Measurements from ENCODE around the gene BDKRB2.

The BDKRB2 gene

DNA sequence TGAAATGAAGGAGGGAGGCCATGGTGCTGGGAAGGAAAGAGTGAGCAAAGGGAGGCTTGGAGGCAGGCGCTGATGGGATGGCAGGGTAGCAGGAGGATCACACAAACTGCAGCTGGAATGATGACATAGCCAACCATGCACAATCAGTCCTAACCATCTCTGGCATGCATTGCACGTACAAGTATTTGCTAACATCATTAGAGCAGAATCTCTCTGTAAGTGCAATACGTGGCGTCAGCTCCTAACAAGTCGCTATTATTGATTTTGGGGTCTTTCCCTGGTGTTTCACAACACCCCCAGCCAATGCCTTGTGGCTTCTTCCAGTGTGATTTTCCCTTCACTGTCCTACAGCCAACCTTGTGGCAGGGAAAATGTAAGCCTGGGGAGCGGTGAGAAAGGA is 69.9 kb downstream of the BDKRB2 start:
- no peak for DNase-seq

DNA sequence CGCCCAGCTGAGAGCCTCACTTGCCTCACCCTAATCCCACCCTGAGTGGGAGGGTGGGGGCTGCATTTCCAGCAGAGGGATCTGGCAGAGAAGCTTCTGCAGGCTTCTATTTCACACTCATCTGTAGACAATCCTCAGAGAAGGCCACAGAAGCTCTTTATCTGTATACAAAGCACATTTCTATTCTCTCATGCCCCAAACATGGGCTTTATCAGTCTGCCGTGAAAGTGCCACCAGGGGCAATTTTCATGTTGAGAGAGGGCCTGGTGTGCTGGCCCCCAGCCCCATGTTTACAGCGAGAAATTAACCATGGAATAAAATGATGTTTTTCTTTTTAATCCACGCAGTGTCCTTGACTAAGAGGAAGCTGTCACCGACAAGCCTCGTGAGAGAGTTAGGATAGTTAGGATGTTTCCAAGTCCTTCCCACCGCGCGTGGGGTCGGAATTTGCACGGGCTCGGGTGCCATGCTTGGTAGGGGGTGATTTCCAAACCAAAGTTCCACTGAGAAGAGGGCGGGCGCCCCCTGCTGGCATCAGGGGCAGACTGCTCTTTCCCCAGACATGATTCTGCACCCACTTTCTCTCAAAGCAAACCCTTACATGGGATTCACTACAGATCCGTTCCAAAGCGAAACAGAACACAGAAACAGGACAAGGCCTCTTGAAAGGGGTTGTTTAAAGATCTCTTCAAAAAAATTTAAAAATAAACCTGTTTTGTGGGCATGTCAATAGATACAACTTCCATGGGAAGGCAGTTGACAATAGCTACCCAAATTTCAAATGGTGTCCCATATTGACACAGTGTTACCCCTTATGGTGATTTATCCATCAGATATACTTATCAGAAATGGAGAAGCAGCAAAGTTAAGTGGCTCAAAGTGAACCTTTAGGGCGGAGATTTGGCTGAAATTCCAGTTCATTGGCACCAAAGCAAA is 70.8 kb downstream of the BDKRB2 start:
- DNase-seq = peak; percentile 75

DNA sequence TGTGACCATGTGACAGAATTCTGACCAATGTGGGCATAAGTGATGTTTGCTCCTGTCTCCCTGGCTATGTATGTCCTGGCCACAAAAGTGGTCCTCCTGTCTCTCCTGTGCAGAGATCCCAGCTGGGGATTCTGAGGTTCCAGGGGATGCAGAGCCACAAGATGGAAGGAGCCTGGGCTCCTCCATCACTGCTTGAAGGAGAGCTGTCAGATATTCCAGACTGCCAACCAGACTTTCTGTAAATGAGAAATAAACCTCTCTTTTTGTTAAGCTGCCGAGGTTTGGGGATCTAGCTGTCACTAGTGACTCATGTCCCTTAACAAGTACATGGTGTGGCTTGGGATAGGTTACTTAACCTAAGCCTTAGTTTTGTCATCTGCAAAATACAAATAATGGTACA is 73.3 kb downstream of the BDKRB2 start:
- no peak for DNase-seq

DNA sequence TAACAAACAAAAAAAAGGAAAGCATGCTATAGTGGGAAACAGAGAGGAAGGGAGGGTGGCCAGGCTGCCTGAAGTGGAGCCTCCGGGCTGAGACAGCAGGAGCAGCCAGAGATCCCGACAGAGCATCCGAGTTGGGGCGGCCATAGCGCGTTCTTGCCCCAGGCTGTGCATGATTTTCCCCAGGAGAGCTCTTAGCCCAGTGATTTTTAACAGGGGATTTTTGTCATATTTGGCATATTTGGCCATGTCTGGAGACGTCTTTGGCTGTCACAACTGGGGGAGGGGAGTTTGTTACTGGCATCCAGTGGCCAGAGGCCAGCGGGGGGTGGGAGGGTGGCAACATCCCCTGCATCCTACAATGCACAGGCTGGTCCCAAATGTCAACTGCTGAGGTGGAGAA is 74.9 kb downstream of the BDKRB2 start:
- no peak for DNase-seq

DNA sequence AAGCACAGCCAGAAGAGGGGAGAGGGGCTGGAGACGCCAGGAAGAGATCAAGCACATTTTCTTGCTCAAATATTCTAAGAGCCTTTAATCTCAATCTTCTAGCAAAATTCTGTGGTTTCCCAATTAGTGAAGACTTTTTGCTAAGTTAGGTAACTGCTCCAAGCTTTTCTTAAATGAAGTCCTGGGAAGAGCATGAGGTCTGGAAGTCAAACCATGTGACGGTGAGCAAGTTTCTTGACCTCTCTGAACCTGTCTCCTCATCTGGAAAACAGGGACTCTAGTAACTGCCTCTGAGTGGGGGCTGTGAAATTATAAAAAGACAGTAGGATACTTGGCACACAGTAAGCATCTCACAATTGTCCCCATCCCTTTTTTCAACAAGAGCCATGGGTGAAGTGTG is 75.5 kb downstream of the BDKRB2 start:
- DNase-seq = no peak

DNA sequence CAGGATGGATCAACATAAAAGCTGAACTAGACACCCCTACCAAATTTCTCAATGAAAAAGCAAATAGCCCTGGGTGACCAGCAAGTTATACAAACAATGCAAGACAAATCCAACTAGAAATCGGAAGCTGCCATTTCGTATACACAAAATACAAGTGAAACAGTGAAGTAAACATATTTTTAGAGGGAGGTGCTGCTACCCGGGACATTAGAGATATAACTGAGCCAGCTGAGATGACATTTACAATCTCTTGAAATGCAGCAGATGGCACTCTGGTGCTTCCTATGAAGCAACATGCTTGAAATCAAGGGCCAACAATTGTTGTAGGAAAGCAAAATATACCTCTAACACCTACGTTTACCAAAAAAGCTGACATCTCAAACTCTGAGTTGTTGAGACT is 76.8 kb downstream of the BDKRB2 start:
- DNase-seq = peak; percentile 5

DNA sequence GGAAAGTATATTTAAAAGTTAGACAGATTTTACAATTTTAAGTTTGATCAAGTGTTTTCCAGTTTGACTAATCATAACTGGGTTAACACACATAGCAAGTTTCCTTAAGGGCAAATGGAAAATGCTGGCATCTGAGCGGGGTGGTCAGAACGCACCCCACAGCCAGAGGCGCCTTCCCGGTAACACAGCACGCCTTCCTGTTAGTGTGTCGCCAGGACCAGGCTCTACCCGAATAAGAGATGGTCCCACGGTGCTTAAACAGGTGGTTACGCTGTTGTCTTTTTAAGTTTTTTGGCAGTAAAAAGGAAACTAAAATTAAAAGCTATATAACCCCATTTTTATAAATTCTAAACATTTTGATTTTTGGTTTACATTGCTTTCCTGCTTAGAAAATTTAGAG is 79.4 kb downstream of the BDKRB2 start:
- no peak for DNase-seq

DNA sequence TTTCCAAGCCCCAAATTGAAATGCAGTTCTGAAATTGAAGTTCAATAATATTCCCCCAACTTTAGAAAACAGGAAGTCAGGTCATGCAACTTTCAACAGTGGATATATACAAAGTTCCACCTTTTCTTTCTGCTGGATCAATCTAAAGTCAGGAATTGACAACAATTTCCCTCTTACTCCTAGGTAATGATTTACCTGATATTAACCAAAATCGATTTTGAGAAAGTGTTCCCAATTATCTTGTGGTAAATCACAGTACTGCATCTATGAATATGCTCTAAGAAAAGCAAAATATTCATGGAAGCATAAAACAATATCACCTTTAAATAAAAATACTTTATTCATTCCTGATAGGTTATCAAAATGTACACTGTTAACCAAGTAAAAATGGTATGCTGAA is 79.8 kb downstream of the BDKRB2 start:
- DNase-seq = no peak

DNA sequence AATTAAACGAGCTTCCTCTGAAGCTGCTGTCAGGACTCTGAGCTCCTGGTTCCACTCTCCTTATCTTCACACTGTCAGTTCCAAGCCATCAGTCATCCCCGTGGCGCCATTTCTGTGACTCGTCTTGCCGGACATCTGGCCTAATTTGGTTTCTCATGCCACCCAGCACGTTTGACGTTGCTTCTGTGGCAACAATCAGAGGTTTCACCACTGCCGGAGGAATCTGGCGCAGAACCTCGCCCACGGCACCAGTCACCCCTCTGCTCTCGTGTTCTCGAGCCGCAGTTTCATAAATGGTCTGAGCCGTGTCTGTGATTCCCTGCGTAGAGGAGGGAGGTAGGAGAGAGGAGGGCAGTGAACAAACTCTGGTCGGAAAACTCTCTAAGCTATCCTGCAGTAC is 81.0 kb downstream of the BDKRB2 start:
- no peak for DNase-seq

DNA sequence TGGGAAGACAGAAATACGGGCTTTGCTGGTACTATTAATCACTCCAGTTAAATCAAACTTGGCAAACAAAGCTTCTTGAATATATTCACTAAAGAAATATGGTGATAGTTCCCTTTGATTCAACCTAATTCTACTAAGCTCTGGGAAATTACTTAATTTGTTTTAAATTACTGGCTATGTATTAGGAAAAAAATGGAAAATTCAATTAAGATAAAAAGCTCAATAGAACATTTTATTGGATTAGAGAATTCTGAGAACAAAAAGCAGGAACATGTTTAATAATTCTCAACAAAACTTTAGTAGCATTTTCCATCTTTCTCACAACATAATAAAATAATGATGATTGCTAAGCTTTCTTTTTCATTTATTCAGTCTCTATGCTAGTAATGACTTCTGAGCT is 81.6 kb downstream of the BDKRB2 start:
- no peak for DNase-seq

DNA sequence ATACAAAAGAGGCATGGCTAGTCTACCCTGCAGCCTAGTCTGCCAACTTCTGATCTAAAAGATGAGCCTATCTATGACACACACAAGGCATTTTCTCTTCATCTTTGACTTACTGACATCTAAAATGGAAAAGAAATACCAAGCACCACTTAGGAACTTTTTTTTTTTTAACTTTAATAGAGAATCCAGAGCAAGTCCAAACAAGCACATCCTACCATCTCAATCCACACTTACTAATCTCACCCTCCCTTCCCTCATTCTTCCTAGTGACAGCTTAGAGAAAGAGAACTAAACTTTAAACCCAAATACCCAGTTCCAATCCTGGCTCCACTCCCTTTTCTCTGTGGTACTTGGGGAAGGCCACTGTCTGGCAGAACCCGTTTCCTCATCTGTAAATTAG is 83.2 kb downstream of the BDKRB2 start:
- no peak for DNase-seq

Measured in NCI-H82 (cell line).